Aortic smooth muscle cell (primary cell): ENCODE measurements around the gene CDK12. TPM values are rescaled to one million over a fixed set of nuclear protein-coding genes. Genes with fewer than 3 reads are reported as not detected.

Source experiments
- total RNA-seq: library from RNA; depleted of rRNA; stranded (reverse); fragments of >200 nt; gene quantifications from 2 replicates; pipeline ENCODE4 v1.2.3, GENCODE V29; 2014

CDK12 gene
- 22.7 and 24.4 TPM in 2 replicates for total RNA-seq

GRCh38 chr17:39461113-39461925, at the start of gene CDK12:
Gene CDK12, plus strand, starts transcription at chr17:39461486. Its CDS starts 586 bp downstream, at chr17:39462072.

DNA sequence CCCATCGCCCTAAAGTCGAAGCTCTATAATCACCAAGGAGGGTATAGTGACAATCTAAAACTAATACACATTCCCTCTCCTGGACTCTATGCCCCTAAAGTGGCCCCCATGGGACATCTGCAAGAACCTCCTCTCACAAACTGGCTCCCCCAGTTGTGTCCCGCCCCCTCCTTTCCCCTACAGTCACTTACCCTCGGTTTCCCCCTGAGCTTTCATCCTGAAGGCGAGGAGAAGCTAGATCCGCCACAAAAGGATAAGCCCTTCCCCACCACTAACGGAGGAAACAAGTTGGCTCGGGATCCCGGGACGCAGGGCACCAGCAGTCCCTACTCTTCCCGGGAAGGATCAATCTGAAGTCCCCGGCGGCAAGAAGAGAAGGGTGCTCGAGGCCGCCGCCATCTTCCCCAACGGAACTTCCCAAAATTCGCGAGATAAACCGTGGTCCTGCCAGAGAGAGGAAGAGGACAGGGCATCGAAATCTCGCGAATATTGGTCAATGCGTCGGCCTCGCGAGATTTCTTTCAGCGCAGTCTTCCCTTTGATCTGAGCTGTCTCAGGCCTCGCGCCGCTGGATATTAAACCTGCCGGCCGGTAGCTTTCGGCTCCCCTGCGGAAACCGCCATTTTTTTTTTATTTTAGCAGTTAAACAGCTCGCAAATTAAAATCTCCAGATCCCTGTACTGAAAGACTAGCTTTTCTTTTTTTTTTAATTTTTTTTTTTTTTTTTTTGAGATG, 10.3 kb upstream of the CDK12 start, which contains the start of gene MED1:
Gene MED1 (minus strand): TSS at position 417 of the 735 bp plus-strand sequence. CDS start 201 bp downstream, at position 216.

Other genes starting within 250 kb of the CDK12 start
- not detected in 2 replicates for gene STAC2, start 235.5 kb upstream of the CDK12 start, total RNA-seq
- 10.6 and 13.6 TPM in 2 replicates for gene FBXL20, start 59.9 kb upstream of the CDK12 start, total RNA-seq
- gene MED1, start 10.2 kb upstream of the CDK12 start, total RNA-seq = 18.7 and 19.0 TPM in 2 replicates
- not detected in 2 replicates for gene NEUROD2, start 146.4 kb downstream of the CDK12 start, total RNA-seq
- 0.25 and 3.4 TPM in 2 replicates for gene PPP1R1B, start 165.5 kb downstream of the CDK12 start, total RNA-seq
- 21.4 and 23.8 TPM in 2 replicates for gene STARD3, start 175.7 kb downstream of the CDK12 start, total RNA-seq
- 0.37 and 0.40 TPM in 2 replicates for gene TCAP, start 203.9 kb downstream of the CDK12 start, total RNA-seq
- gene PNMT, start 207.0 kb downstream of the CDK12 start, total RNA-seq = not detected in 2 replicates
- 11.9 and 12.4 TPM in 2 replicates for gene PGAP3, start 226.6 kb downstream of the CDK12 start, total RNA-seq
- 28.9 and 46.1 TPM in 2 replicates for gene ERBB2, start 238.6 kb downstream of the CDK12 start, total RNA-seq